ENCODE results near the gene LAP3. TPM values are rescaled to one million over a fixed set of nuclear protein-coding genes. Genes with fewer than 3 reads are reported as not detected.

Gene LAP3
- total and polyA plus RNA-seq, 4 experiments from 2014 or later: 25.6 to 71.3 (median 35.1) TPM

GRCh38 chr4:17552427-17552826 lies 24.6 kb upstream of the LAP3 start:
- Histone ChIP-seq H3K4me1 (ENCODE audit: insufficient read depth, low read length) (no peaks in the 10 kb centered on the region), H3K4me3 (ENCODE audit: low read length in 2 of 2) (no peak overlapping the region), H3K27ac (ENCODE audit: low read depth, low read length) (no peak overlapping the region), H3K36me3 (ENCODE audit: insufficient read depth, low read length) (no peaks in the 10 kb centered on the region), H3K9me3 (ENCODE audit: control insufficient read depth in 1 of 2, low read length in 2 of 2) (no peaks in the 10 kb centered on the region), H3K27me3 (ENCODE audit: insufficient read depth, low read length) (no peaks in the 10 kb centered on the region)
- CTCF ChIA-PET (ENCODE audit: partially characterized antibody): no interaction called here
- DNase-seq: no peak
- Mint-ChIP-seq H3K4me3 (no peak overlapping the region), H3K9me3 (no peaks in the 10 kb centered on the region), H3K4me1 (peaks cover 0 to 6% (median 2%) of the 10 kb centered on the region in 4 donors), H3K27me3 (peaks cover 5 to 13% of the 10 kb centered on the region in 2 donors), H3K27ac (no peak overlapping the region), H3K36me3 (no peaks in the 10 kb centered on the region)
- intact Hi-C loops (cut with micrococcal nuclease): no loop called here
- POLR2A ChIA-PET (ENCODE audit: partially characterized antibody): no interaction called here

DNA sequence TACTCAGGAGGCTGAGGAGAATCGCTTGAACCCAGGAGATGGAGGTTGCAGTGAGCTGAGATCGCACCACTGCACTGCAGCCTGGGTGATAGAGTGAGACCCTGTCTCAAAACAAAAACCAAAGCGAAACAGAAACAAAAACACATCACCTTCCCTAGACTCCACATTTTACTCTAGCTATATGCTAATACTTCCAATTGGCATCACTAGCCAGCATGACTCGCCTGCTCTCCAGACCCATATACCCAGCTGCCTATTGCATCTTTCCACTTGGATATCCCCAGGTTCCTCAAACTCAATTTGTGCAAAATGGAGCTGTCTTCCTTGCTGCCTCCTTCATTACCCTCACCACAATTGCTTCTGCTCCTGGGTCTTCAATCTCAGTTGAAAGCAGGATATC lies 22.4 kb upstream of the LAP3 start:
- Histone ChIP-seq H3K36me3 (ENCODE audit: insufficient read depth, low read length) (no peaks in the 10 kb centered on the region), H3K27ac (ENCODE audit: low read depth, low read length) (no peak overlapping the region), H3K4me1 (ENCODE audit: insufficient read depth, low read length) (no peaks in the 10 kb centered on the region), H3K9me3 (ENCODE audit: control insufficient read depth in 1 of 2, low read length in 2 of 2) (no peaks in the 10 kb centered on the region), H3K4me3 (ENCODE audit: low read length in 2 of 2) (no peak overlapping the region), H3K27me3 (ENCODE audit: insufficient read depth, low read length) (no peaks in the 10 kb centered on the region)
- Mint-ChIP-seq H3K36me3 (no peaks in the 10 kb centered on the region), H3K4me3 (no peak overlapping the region), H3K4me1 (peaks cover 0 to 1% (median 0%) of the 10 kb centered on the region in 4 donors), H3K27me3 (peaks cover 5 to 13% of the 10 kb centered on the region in 2 donors), H3K27ac (no peak overlapping the region), H3K9me3 (no peaks in the 10 kb centered on the region)
- no peak for DNase-seq
- CTCF ChIA-PET (ENCODE audit: partially characterized antibody): interaction anchor here (1.1 to 1.6 kb wide), 3 partner anchors 82 to 1039 kb away, joined by 3 to 8 read pairs (median 6); no protein-coding TSS in a partner anchor
- intact Hi-C loops (cut with micrococcal nuclease): no loop called here
- POLR2A ChIA-PET (ENCODE audit: partially characterized antibody): no interaction called here

- DNase-seq: no peak
- Histone ChIP-seq H3K36me3 (ENCODE audit: insufficient read depth, low read length) (no peaks in the 10 kb centered on the region), H3K4me3 (ENCODE audit: low read length in 2 of 2) (no peak overlapping the region), H3K27ac (ENCODE audit: low read depth, low read length) (no peak overlapping the region), H3K27me3 (ENCODE audit: insufficient read depth, low read length) (no peaks in the 10 kb centered on the region), H3K4me1 (ENCODE audit: insufficient read depth, low read length) (no peaks in the 10 kb centered on the region), H3K9me3 (ENCODE audit: control insufficient read depth in 1 of 2, low read length in 2 of 2) (no peaks in the 10 kb centered on the region)
- peaks cover 5 to 13% of the 10 kb centered on the region in 2 donors for H3K27me3 Mint-ChIP-seq
- H3K27ac Mint-ChIP-seq: no peak overlapping the region
- POLR2A ChIA-PET (ENCODE audit: partially characterized antibody): no interaction called here
- CTCF ChIA-PET (ENCODE audit: partially characterized antibody): no interaction called here
- H3K4me3 Mint-ChIP-seq: no peak overlapping the region
- no peaks in the 10 kb centered on the region for H3K36me3 Mint-ChIP-seq
- H3K4me1 Mint-ChIP-seq: peaks cover 0 to 1% (median 0%) of the 10 kb centered on the region in 4 donors
- no peaks in the 10 kb centered on the region for H3K9me3 Mint-ChIP-seq
- intact Hi-C loops (cut with micrococcal nuclease): no loop called here
These were observed 20.5 kb upstream of the LAP3 start for GRCh38 chr4:17556498-17556897.

DNA sequence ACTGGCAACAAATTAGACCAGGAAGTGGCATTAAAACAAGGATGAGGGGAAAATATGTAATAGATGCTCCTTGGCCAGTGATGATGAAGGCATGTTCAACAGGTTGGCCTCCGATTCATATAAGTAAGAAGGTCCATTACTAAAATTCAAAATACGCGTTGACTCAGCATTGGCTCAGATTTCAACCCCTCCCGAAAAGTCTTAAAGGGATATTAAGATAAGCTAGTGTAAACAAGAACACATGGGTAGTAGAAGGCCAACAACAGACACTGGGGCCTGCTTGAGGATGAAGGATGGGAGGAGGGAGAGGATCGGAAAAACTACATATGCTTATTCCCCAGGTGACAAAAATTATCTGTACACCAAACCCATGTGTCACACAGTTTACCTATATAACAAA lies 19.1 kb upstream of the LAP3 start:
- ChIA-PET CTCF (ENCODE audit: partially characterized antibody) (interaction anchor here (1.2 to 2.2 kb wide), 2 partner anchors 9 to 251 kb away, joined by 4 to 8 read pairs; no protein-coding TSS in a partner anchor), POLR2A (ENCODE audit: partially characterized antibody) (no interaction called here)
- peaks cover 0 to 1% (median 0%) of the 10 kb centered on the region in 4 donors for H3K4me1 Mint-ChIP-seq
- H3K9me3 ChIP-seq (ENCODE audit: control insufficient read depth in 1 of 2, low read length in 2 of 2): no peaks in the 10 kb centered on the region
- H3K27me3 ChIP-seq (ENCODE audit: insufficient read depth, low read length): no peaks in the 10 kb centered on the region
- H3K36me3 ChIP-seq (ENCODE audit: insufficient read depth, low read length): no peaks in the 10 kb centered on the region
- intact Hi-C loops (cut with micrococcal nuclease): no loop called here
- H3K4me3 Mint-ChIP-seq: no peak overlapping the region
- H3K27ac Mint-ChIP-seq: no peak overlapping the region
- H3K36me3 Mint-ChIP-seq: no peaks in the 10 kb centered on the region
- H3K4me1 ChIP-seq (ENCODE audit: insufficient read depth, low read length): no peaks in the 10 kb centered on the region
- H3K4me3 ChIP-seq (ENCODE audit: low read length in 2 of 2): no peak overlapping the region
- peaks cover 2 to 13% of the 10 kb centered on the region in 2 donors for H3K27me3 Mint-ChIP-seq
- no peak for DNase-seq
- no peaks in the 10 kb centered on the region for H3K9me3 Mint-ChIP-seq
- H3K27ac ChIP-seq (ENCODE audit: low read depth, low read length): no peak overlapping the region

GRCh38 chr4:17558941-17559708 lies 17.9 kb upstream of the LAP3 start:
- no peak overlapping the region for H3K4me3 ChIP-seq (ENCODE audit: low read length in 2 of 2)
- intact Hi-C loops (cut with micrococcal nuclease): no loop called here
- H3K4me1 ChIP-seq (ENCODE audit: insufficient read depth, low read length): no peaks in the 10 kb centered on the region
- ChIA-PET CTCF (ENCODE audit: partially characterized antibody) (interaction anchor here (1.2 to 2.2 kb wide), 2 partner anchors 10 to 250 kb away, joined by 4 to 8 read pairs; no protein-coding TSS in a partner anchor), POLR2A (ENCODE audit: partially characterized antibody) (no interaction called here)
- Mint-ChIP-seq H3K4me3 (no peak overlapping the region), H3K9me3 (no peaks in the 10 kb centered on the region), H3K4me1 (peaks cover 0 to 1% (median 0%) of the 10 kb centered on the region in 4 donors), H3K27me3 (peaks cover 2 to 10% of the 10 kb centered on the region in 2 donors), H3K27ac (no peak overlapping the region), H3K36me3 (no peaks in the 10 kb centered on the region)
- H3K9me3 ChIP-seq (ENCODE audit: control insufficient read depth in 1 of 2, low read length in 2 of 2): no peaks in the 10 kb centered on the region
- no peaks in the 10 kb centered on the region for H3K27me3 ChIP-seq (ENCODE audit: insufficient read depth, low read length)
- no peaks in the 10 kb centered on the region for H3K36me3 ChIP-seq (ENCODE audit: insufficient read depth, low read length)
- DNase-seq: no peak
- H3K27ac ChIP-seq (ENCODE audit: low read depth, low read length): no peak overlapping the region

- H3K4me3 Mint-ChIP-seq: no peak overlapping the region
- no peaks in the 10 kb centered on the region for H3K9me3 ChIP-seq (ENCODE audit: control insufficient read depth in 1 of 2, low read length in 2 of 2)
- CTCF ChIA-PET (ENCODE audit: partially characterized antibody): interaction anchor here (2.2 kb wide), 1 partner anchor 11 kb away, joined by 8 read pairs; no protein-coding TSS in a partner anchor
- no peak overlapping the region for H3K27ac Mint-ChIP-seq
- no peaks in the 10 kb centered on the region for H3K36me3 Mint-ChIP-seq
- POLR2A ChIA-PET (ENCODE audit: partially characterized antibody): no interaction called here
- no peaks in the 10 kb centered on the region for H3K36me3 ChIP-seq (ENCODE audit: insufficient read depth, low read length)
- intact Hi-C loops (cut with micrococcal nuclease): no loop called here
- no peak overlapping the region for H3K27ac ChIP-seq (ENCODE audit: low read depth, low read length)
- no peak for DNase-seq
- peaks cover 2 to 9% of the 10 kb centered on the region in 2 donors for H3K27me3 Mint-ChIP-seq
- no peaks in the 10 kb centered on the region for H3K9me3 Mint-ChIP-seq
- no peak overlapping the region for H3K4me3 ChIP-seq (ENCODE audit: low read length in 2 of 2)
- no peaks in the 10 kb centered on the region for H3K27me3 ChIP-seq (ENCODE audit: insufficient read depth, low read length)
- H3K4me1 Mint-ChIP-seq: peaks cover 0 to under 1% (median 0%) of the 10 kb centered on the region in 4 donors
- H3K4me1 ChIP-seq (ENCODE audit: insufficient read depth, low read length): no peaks in the 10 kb centered on the region
These were observed 17.3 kb upstream of the LAP3 start for GRCh38 chr4:17559709-17560048.

DNA sequence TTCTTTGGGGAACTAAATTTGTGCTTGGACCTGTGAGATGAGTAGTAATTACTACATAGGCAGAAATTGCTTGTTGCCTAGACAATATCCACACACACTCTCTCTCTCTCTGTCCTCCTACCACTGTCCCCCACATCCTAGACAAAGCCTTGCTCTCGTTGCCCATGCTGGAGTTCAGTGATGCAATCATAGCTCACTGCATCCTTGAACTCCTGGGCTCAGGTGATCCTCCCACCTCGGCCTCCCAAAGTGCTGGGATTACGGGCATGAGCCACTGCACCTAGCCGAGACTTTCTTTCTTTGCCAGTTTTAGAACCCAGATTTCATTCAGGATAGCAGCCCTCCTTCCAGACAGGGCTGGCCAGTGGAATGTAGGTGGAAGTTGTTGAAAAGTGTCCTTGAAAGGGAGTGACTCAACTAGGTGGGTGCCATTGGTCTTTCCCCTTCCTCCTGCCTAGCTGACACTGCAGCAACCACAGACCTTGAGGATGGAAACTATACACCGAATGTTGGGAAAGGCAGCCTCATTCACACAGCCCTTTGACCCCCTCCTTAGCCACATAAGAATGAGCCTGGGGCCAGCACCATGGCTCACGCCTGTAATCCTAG lies 16.8 kb upstream of the LAP3 start:
- ChIA-PET CTCF (ENCODE audit: partially characterized antibody) (interaction anchor here (1.2 kb wide), 1 partner anchor 13 kb away, joined by 3 read pairs; no protein-coding TSS in a partner anchor), POLR2A (ENCODE audit: partially characterized antibody) (no interaction called here)
- Histone ChIP-seq H3K4me3 (ENCODE audit: low read length in 2 of 2) (no peak overlapping the region), H3K27ac (ENCODE audit: low read depth, low read length) (no peak overlapping the region), H3K27me3 (ENCODE audit: insufficient read depth, low read length) (no peaks in the 10 kb centered on the region), H3K36me3 (ENCODE audit: insufficient read depth, low read length) (no peaks in the 10 kb centered on the region), H3K4me1 (ENCODE audit: insufficient read depth, low read length) (no peaks in the 10 kb centered on the region), H3K9me3 (ENCODE audit: control insufficient read depth in 1 of 2, low read length in 2 of 2) (no peaks in the 10 kb centered on the region)
- intact Hi-C loops (cut with micrococcal nuclease): no loop called here
- H3K4me3 Mint-ChIP-seq: no peak overlapping the region
- H3K9me3 Mint-ChIP-seq: no peaks in the 10 kb centered on the region
- H3K4me1 Mint-ChIP-seq: no peaks in the 10 kb centered on the region
- no peak for DNase-seq
- H3K27me3 Mint-ChIP-seq: peaks cover 0 to 4% of the 10 kb centered on the region in 2 donors
- H3K27ac Mint-ChIP-seq: no peak overlapping the region
- no peaks in the 10 kb centered on the region for H3K36me3 Mint-ChIP-seq
